Small intestine (tissue), 4 donors: ENCODE results near the gene SEMG2. TPM values are rescaled to one million over a fixed set of nuclear protein-coding genes. Genes with fewer than 3 reads are reported as not detected.

Experiments
- polyA plus RNA-seq, 4 donors: library from polyadenylated mRNA; stranded (reverse) in 3 of 4; unstranded in 1 of 4; fragments of 200-250 nt in 3 of 4; fragments of 120-200 nt in 1 of 4; gene quantifications; one replicate each; pipeline versions ENCODE4 v1.2.1 to v1.2.3, GENCODE V29; 2013
- donor health status: healthy with polysubstance abuse.
- donor health status: Bipolar disorder and iron deficiency.
- donor health status: healthy.

The SEMG2 gene
- polyA plus RNA-seq, 4 donors, result not detected

Other genes starting within 250 kb of the SEMG2 start
- gene KCNS1, start 120.2 kb upstream of the SEMG2 start, polyA plus RNA-seq, result 1 to 10 TPM in 2 of 4 donors, not detected in 2; 1.0 to 1.3 TPM
- under 1 TPM in 1 of 4 donors, not detected in 3; 0.12 TPM for gene WFDC5, start 106.2 kb upstream of the SEMG2 start, polyA plus RNA-seq
- under 1 TPM in 2 of 4 donors, not detected in 2; 0.07 to 0.09 TPM for gene WFDC12, start 96.9 kb upstream of the SEMG2 start, polyA plus RNA-seq
- 10 to 100 TPM in 2 of 4 donors, 1 to 10 TPM in 2; 3.6 to 61.0 (median 10.5) TPM for gene PI3, start 46.5 kb upstream of the SEMG2 start, polyA plus RNA-seq
- gene SEMG1, start 14.3 kb upstream of the SEMG2 start, polyA plus RNA-seq, result under 1 TPM in 1 of 4 donors, not detected in 3; 0.16 TPM
- 10 to 100 TPM in 3 of 4 donors, not detected in 1; 11.2 to 87.6 (median 47.7) TPM for gene SLPI, start 33.2 kb downstream of the SEMG2 start, polyA plus RNA-seq
- gene RBPJL, start 85.5 kb downstream of the SEMG2 start, polyA plus RNA-seq, result 1 to 10 TPM in 1 of 4 donors, under 1 TPM in 1, not detected in 2; 0.04 to 1.4 TPM
- gene MATN4, start 86.9 kb downstream of the SEMG2 start, polyA plus RNA-seq, result under 1 TPM in 1 of 4 donors, not detected in 3; 0.07 TPM
- gene SDC4, start 127.1 kb downstream of the SEMG2 start, polyA plus RNA-seq, result 10 to 100 TPM; 14.3 to 95.8 (median 23.5) TPM
- gene SYS1, start 141.8 kb downstream of the SEMG2 start, polyA plus RNA-seq, result 10 to 100 TPM; 13.6 to 40.3 (median 26.9) TPM
- under 1 TPM in 2 of 4 donors, not detected in 2; 0.19 to 0.84 TPM for gene TP53TG5, start 157.0 kb downstream of the SEMG2 start, polyA plus RNA-seq
- gene DBNDD2, start 186.9 kb downstream of the SEMG2 start, polyA plus RNA-seq, result 100 to 1,000 TPM in 2 of 4 donors, 10 to 100 TPM in 2; 46.1 to 114 (median 101) TPM
- 100 to 1,000 TPM in 1 of 4 donors, 10 to 100 TPM in 3; 49.7 to 119 (median 68.1) TPM for gene PIGT, start 194.8 kb downstream of the SEMG2 start, polyA plus RNA-seq
- 1 to 10 TPM; 1.8 to 7.8 (median 3.9) TPM for gene WFDC2, start 248.4 kb downstream of the SEMG2 start, polyA plus RNA-seq